Mammary epithelial cell (primary cell): ENCODE results near the gene CEP41.

Experiments used
- EZH2 ChIP-seq: IDR thresholded peaks from 2 replicates; pipeline ENCODE4 v1.6.1; 2012; ENCODE audit warnings: low read length, inconsistent platforms, borderline replicate concordance
- TF ChIP-seq, protein P1 (sequence below), 2 donors: IDR thresholded peaks in 1 of 2; conservative IDR thresholded peaks in 1 of 2; 2 replicates each; pipeline ENCODE4 v1.5.1; 2011 to 2012; ENCODE audit warnings: inconsistent platforms in 2 of 2, low read length in 2 of 2, mild to moderate bottlenecking in 2 of 2, control low read depth in 1 of 2, low read depth in 1 of 2; ENCODE audit not compliant: insufficient read depth in 1 of 2; ENCODE audit errors: extremely low read depth in 1 of 2

DNA sequence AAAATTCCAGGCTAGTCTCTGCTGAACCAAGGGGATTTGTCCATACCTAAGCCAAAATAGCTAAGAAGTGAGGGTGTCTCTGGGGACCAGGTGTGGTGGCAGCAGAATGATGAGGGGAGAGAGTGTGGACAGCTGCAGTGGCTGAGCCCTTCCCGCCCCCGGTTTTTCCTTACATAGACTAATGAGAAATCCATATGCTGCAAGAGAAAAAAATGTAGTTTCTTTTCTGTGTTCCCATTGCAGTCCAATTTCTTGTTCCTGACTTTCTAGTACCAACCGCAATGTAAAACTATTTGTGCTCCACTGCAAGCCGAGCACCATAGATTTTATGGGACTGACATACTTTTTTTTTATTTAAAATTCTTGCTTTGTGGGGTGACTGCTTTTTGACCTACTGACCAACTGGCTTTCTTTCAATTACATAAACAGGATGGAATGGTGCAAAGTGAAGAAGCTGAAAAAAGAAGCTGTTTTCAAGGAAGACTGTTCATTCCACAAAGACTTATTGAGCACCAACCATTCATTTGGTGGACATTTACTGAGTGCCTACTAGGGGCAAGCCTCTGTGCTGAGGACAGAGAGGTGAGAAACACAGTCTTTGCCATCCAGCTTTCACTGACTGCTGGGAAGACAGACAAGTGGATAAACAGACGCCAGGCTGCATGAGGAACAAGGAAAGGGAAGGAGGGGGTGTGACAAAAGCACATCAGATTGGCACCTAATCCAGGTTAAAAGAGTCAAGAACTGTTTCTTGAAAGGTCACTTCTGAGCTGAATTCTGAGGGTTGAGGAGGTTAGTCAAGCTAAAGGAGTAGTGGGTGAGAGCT is 9.8 kb downstream of the CEP41 start:
- TF ChIP-seq, protein P1, sequence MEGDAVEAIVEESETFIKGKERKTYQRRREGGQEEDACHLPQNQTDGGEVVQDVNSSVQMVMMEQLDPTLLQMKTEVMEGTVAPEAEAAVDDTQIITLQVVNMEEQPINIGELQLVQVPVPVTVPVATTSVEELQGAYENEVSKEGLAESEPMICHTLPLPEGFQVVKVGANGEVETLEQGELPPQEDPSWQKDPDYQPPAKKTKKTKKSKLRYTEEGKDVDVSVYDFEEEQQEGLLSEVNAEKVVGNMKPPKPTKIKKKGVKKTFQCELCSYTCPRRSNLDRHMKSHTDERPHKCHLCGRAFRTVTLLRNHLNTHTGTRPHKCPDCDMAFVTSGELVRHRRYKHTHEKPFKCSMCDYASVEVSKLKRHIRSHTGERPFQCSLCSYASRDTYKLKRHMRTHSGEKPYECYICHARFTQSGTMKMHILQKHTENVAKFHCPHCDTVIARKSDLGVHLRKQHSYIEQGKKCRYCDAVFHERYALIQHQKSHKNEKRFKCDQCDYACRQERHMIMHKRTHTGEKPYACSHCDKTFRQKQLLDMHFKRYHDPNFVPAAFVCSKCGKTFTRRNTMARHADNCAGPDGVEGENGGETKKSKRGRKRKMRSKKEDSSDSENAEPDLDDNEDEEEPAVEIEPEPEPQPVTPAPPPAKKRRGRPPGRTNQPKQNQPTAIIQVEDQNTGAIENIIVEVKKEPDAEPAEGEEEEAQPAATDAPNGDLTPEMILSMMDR (conservative IDR thresholded peaks at IDR 0.05 in 1 of 2, IDR thresholded peaks at IDR 0.05 in 1 of 2; ENCODE audit: extremely low read depth in 1 of 2, insufficient read depth in 1 of 2, low read depth in 1 of 2, low read length in 2 of 2) = no peak
- no peak for TF ChIP-seq EZH2
